ENCODE measurements around the gene TNFRSF18.
A peak's percentile ranks its signal among the peaks of the same experiment; 100 is the strongest.
"Not testable (repeated sequence)": the region's sequence is repeated elsewhere in the genome, so short reads cannot be mapped to it uniquely, and the experiment has no call there.

TNFRSF18 gene

DNA sequence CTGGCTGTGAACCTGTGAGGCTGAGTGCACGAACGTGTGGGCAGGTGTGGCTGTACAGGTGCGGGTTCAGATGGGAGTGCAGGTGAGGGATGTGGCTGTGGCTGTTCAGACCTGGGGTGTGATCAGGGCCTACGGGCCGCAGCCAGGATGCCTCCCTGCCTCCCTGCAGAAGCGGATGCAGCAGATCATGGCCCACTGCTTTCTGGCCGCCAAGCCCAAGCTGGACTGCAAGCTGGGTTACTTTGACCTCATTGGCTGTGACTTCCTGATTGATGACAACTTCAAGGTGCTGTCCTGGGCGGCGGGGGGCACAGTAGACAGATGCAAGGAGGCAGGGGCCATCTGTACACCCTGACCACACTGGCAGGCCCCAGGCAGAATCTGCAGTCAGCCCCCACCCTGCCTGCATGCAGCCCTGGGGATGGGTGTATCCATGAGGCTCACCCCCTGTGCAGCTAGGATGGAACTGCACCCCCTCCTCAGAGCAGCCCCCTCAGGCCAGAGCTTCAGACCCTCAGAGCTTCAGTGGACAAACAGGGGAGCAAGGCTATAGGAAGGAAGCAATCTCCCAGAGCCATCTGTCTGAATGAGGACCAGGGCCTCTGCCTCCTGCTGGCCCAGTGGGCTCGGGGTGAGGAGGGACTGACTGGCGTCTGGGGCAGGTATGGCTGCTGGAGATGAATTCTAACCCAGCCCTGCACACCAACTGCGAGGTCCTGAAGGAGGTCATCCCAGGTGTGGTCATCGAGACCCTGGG, 9.8 kb downstream of the TNFRSF18 start:
- no peak for DNase-seq

- not testable (repeated sequence) for DNase-seq
Observed at GRCh38 chr1:1195726-1196125, 10.7 kb downstream of the TNFRSF18 start.

- no peak for DNase-seq
Observed at GRCh38 chr1:1194723-1195122, 11.7 kb downstream of the TNFRSF18 start.

DNA sequence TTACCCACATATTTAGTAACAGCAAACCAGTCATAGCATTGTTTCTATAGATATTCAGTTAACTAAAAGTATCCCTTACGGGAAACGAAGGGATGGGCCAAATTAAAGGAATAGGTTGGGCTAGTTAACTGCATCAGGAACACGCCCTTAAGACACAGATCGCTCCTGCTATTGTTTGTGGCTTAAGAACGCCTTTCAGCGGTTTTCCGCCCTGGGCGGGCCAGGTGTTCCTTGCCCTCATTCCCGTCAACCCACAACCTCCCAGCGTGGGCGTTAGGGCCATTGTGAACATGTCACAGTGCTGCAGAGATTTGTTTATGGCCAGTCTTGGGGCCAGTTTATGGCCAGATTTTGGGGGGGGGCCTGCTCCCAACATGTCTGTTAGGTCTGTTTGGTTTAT, 14.7 kb downstream of the TNFRSF18 start:
- DNase-seq, result no peak

DNA sequence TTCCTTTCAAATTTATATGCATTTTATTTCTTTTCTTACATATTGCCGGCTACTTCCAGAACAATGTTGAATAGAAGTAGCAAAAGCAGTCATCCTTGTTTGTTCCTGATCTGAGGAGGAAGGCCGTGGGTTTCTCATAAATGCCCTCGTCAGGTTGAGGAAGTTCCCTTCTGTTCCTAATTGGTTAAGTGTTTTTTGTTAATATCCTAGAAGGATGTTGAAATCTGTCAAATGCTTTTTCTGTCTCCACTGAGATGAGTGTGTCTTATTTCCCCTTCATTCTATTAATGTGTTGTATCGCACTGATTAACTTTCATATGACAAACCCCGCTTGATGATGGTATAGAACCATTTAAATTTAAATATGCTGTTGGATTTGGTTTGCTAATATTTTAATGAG, 17.3 kb downstream of the TNFRSF18 start:
- peak; percentile 80 to 86 for DNase-seq

- no peak for DNase-seq
Observed at GRCh38 chr1:1187938-1188337, 18.5 kb downstream of the TNFRSF18 start.

DNA sequence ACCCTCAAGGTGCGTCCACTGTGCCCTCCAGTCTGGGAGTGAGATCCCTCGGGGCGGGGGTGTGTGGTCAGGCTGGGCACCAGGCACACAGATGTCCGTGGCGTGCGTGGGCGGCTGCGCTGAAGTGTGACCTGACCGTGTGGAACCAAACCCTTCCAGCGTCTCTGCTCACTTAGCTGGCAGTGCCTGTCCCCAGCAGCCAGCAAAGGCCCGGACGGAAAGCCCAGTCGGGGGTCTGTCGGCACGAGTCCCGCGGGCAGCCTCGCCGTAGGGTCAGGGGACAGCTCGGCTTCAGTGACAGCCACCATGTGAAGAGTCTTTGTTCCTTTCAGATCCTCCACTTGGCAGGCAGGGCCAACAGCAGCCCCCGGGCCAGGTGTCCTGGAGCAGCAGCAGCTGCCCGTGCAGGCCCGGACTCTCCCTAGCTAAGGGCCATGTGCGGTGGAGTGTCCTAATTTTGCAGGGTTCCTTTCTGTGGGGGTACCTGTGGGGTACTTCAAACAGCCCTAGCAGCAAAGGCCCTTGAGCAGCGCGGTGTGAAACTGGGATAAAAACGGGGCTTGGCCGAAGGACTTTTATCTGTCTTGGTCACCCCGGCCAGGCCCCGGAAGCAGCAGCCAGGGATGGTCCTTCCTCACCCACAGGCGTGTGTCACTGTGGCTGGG, 21.2 kb downstream of the TNFRSF18 start:
- DNase-seq, result no peak

DNA sequence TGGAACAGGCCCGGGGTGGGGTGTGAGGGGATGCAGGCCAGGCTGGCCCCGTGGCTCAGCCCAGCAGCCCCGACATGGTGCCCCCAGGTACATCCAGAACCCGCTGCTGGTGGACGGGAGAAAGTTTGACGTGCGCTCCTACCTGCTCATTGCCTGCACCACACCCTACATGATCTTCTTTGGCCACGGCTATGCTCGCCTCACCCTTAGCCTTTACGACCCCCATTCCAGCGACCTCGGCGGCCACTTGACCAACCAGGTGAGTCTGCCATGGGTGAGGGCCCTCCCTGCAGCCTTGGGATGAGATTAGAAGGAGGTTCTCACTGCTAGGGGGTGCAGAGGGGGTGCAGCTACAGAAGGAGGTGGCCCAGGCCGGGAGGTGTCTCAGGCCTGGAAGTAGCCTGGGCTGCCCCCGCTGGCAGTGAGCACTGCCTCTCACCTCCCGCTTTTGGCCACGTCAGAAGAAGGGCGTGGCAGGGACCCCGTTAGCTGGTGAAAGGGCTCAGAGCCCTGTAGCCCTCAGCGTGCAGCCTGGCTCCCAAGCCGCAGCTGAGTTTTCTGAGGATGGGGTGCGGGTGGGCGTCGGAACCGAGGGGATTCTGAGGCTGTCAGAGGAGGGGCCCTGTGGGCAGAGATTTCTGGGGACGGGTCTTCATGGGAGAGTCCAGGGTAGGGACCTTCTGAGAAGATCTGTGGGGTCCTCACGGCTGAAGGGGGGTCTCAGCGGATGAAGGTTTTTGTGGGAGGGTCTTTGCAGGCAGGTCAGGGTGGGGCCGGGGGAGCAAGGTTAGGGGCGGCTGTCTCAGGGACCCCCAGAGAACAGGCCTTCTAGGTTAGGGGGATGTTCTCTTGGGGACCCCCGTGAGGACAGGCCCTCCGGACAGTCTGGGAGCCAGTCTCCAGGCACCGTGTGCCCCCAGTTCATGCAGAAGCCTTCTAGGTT, 22.3 kb downstream of the TNFRSF18 start:
- no peak for DNase-seq

GRCh38 chr1:1183221-1183747, 23.1 kb downstream of the TNFRSF18 start:
- no peak for DNase-seq

- DNase-seq, result no peak
Observed at GRCh38 chr1:1182491-1183220, 23.7 kb downstream of the TNFRSF18 start.

DNA sequence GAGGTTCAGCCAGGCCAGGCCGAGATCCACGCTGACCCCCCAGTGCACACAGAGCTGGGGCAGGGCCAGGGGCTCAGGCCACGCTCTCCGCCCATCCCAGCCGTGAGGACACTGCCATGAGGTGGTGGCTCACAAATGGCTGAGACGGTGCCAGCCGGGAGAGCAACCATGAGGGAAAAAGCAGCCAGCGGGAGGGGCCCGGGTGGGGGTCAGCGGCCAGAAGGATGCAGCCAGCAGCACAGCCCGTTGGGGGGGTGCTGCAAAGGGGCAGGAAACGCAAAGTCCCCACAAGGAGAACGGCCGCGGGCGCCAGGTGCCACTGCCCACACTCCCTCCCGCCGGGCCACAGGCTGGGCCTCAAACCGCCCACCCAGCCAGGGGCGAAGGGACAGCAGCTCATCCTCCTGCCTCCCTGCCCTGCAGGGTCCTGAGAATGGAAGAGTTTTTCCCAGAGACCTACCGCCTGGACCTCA, 24.4 kb downstream of the TNFRSF18 start:
- DNase-seq, result no peak

DNA sequence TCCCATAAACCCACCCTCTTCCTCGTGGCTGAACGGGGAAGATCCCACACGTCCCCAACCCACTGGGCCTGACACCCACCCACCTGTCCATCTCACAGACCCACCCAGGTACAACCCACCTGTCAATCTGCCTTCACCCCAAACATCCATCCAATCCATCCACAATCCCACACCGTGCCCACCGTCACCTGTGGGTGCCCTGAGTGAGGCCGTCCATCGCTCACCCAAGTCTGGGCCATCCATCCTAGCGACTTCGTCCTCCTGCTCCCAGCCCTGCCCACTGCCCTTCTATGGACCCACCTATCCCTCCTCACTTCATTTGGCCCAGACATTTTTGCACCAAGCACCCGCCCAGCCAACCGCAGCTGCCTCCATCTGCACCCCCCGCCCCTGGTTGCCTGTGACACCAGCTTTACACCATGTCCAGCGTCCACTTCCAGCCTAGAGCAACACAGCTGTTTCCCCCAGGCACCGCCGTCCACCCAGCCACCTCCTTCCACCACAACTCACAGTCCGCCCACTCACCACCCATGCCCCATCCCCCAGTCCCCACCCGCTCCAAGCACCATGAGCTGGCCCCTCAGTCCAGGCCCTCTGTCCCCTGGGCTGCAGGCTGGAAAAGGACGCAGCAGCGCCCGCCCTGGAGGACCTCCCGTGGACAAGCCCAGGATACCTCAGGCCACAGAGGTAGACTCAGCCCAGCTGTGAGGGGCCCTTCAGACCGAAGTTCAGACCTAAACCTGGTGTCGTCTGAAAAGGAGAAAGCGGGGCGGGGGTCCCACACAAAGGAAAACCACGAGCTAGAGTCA, 25.1 kb downstream of the TNFRSF18 start:
- no peak for DNase-seq

- DNase-seq, result no peak
Observed at GRCh38 chr1:1179983-1180861, 26.2 kb downstream of the TNFRSF18 start.

- no peak for DNase-seq
Observed at GRCh38 chr1:1179346-1179982, 26.9 kb downstream of the TNFRSF18 start.

DNA sequence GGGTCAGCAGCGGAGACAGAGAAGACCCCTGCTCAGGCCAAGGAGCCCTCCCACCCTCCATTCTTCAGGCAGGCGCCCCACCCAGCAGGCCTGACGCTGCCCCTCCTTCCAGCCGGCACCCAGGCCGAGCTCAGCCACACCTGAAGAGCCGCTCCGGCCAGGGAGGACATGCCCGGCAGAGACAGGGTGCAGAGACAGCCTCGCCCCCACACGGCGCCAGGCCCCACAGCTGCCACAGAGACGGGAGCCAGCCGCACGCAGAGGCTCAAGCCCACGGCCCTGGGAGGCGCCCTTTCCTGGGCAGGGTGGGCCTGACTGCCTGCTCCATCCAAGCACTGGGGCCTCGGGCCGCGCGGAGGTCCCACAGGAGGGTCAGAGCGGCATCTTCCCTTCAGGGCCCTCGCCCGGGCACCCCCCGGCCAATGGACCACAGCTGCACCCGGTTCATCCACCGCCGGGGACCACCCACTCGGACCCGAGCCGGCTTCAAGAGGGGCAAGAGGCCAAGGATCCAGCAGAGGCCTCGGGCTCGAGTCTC, 27.5 kb downstream of the TNFRSF18 start:
- no peak for DNase-seq

GRCh38 chr1:1177452-1178206, 28.8 kb downstream of the TNFRSF18 start:
- DNase-seq, result no peak

- no peak for DNase-seq
Observed at GRCh38 chr1:1176931-1177330, 29.5 kb downstream of the TNFRSF18 start.

DNA sequence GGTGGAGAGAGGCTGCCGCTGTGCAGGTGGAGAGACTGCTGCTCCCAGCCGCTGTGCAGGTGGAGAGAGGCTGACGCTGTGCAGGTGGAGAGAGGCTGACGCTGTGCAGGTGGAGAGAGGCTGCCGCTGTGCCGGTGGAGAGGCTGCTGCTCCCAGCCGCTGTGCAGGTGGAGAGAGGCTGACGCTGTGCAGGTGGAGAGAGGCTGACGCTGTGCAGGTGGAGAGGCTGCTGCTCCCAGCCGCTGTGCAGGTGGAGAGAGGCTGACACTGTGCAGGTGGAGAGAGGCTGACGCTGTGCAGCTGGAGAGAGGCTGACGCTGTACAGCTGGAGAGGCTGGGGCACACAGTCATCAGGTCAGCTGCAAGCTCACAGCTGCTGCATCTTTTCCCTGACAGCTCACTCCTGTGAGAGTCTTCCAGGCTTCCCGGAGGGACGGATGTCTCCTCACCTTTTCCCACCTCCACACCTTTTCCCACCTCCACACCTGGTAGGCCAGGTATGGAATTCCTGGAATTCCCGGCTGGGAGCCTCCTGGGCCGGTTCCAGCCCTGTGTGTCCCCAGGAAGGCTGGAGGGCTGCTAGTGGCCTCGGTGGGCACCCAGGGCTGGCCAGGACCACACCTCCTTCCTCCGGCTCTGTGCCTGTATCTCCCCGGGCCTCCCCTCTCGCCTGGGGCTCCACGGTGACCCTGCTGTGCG, 30.2 kb downstream of the TNFRSF18 start:
- DNase-seq, result not testable (repeated sequence)
